NAMALWA (cell line): ENCODE measurements around the gene EMX2.

ENCODE experiments used
- DNase-seq: peaks from one replicate; pipeline ENCODE4 v3.0.0-alpha.2; 2015; ENCODE audit warnings: low spot score

EMX2 gene

DNA sequence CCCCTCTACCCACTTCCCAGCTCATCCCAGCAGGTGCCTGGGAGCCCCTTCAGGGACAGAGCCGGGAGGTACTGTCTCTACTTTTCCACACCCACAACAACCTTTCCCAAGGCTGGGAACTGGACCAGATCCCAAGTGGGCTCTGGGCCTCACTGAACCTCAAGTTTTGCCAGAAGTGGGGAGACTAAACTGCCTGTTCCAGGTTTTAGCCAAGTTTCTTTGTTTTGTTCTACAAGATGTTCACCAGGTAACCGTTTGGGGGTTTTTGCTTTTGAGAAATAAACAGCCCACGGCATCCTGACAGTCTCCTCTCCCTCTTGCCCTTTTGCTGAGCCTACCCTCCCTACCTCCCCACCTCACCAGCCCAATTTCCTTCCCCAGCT is 10.6 kb upstream of the EMX2 start:
- no peak for DNase-seq

DNA sequence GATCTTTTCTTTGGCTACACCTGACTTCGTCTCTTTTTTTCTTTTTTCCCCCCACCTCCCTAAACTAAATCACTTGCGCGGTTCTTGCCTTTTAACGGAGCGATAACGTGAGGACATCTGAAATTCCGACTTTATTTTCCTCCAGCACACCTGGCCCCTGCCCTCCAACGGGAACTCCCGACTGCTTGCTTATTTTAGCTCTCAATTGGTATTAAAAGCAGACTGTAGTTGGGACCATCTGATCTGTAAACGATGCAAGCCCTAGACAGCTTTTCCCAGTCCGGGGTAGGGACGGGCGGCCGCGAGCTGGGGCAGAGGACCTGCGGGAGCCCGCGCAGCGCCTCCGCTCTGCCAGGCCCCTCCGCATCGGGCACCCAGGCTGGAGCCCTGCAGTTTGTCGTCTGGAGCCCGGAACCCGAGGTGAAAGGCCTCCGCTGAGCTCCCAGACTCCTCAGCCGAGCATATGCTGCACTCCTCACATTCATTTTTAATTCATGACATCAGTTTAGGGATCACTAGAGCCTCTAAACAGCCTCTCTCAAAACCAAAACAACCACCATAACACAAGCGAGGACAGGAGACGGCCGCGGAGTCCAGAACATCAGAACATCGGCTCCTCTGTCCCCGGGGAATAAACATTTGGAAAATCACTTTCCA is 10.0 kb upstream of the EMX2 start:
- DNase-seq, result no peak

DNA sequence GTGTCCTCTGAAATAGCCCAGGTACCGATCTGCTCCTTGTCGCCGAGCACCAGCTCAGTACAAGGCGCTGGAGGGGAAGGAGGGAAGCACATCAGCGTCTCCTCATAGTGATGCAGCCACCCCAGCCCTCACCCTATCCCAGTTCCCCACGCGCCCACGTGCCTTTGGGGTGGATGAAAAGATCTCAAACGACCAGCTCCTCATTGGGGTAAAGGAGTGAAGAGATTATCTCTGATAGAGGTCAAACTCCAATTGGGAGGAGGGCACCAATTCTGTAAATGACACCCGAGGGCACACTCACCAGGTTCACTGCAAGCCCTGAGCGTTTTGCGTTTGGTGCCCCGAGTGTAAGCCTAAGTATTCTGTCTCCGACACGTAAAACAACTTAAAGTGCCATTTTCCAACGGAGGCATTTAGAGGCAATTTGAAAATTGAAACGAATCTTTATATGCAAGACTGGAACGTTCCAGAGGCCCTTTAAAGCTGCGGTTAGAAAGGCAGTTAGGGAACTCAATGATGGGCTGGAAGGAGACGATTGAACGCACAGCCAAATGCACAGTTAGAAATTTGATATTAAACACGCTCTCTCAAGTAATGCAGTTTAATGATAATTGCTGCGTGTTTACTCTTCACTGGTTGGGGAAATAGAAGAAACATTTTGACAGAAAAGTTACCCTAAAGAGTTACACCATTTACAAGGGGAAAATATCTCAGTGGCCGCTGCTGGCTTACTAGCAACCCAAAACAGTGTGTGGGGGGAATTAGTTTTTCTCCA is 8.9 kb upstream of the EMX2 start:
- no peak for DNase-seq

DNA sequence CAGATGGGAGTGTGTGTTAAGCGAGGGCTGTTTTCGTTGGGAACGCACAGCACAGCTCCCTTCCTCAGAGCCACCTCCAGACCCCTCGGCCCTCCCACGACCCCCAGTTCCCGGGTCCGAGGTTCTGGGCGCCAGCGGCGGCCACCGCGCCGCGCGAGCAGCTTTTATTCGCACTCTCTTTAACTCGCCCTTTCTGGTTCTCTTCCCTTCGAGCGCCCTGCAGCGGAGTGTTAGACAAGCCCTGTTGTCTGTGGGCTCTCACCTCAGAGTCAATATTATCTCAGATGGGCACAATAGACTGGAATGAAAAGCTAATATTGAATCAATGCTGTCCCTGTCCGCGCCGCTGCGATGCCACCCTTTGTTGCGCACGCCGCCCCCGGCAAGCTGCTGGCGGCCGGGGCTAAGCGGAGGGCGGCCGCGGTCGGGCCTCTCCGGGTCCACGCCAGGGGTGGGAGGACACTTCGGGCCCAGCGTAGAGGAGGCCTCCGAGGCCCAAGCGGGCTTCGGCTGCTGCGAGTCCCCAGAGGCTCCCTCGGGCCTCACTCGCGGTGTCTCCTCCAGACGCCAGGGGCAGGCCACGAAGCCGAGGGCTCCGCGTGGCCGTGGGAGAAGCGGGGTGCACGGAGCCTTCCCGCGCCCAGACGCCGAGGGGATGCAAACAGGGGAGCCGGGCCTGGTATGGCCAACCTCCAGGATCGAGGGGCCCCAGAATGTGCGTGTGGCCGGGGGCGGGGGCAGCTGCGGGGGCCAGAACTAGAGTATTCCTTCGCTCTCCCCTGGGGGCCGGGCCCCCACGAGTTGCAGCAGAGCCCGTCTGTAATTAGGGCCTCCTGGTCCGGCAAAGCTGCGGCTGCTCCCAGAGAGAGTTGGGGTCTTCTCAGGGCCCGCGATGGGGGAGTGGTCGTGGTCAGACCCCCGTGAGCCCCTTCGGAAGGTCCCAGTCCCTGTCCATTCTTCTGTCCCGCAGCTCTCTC is 7.9 kb upstream of the EMX2 start:
- DNase-seq, result no peak

DNA sequence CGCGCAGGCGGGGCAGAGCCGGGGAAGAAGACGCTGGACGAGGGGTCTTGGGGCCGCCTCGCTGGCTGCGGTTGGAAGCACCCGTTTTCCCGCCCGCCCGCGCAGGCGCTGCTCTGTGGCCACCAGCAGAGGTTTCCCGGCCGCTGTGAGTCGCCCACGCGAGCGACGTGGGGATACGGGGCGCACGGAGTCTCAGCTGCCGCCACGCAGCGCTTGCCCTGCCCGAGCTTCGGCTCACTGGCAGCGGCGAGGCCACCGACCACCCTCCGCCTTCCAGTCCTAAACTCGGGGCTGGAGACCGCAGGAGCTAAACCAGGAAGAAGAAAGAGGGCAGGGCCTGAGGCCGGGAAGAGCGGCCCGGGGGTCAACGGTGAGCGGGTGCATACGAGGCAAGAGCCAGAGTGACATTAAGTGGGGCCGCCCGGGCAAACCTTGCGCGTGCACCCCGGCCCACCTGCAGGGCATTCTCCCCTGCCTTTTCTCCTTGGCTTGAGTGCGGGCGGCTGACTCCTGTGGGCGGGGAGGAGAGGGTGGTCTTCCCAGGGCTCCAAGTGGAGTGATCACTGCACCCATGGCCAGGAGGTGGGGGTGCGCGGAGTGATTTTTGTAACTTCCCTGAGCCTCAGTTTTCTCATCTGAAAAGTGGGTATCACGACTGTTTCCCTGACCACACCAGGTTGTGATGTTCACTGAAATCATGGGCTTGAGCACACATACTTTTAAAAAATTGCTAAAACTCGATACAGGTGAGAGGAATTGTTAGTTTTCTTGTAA is 7.1 kb upstream of the EMX2 start:
- no peak for DNase-seq

DNA sequence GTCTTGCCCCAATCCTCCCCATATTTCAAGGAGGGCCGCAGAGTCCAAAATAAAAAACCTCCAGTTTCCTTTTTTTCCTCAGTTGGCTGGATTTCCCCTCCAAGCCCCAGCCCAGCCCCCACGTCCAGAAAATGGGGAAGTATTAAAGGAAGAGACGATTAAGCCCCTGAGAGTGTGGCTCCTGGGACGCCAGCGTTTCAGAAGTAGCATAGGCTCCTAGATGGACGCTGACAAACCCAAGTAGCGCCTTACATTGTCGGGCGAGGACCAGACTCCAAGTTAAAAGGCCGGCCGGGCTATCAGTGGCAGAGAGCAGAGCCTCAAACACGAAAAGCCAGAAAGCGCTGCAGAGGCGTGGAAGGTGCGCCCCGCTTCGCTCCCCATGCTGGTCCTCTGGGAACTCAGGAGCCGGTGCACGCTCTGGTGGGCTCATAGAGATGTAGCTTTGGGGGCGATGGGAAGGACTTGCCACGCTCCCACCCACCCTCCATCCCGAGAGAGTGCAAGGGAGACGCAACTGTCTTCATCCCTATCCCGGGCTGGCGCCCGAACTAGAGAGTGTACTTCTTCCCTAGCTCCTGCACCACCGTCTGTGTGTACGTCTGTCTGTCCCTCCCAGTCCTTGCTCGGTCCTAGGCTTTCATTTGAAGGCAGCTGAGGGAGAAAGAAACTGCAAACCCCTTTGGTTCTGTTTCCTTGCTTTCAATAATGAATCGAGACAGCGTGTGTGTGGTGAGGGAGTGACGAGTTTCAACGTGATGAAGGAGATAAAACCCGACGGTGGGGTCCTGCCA is 6.3 kb upstream of the EMX2 start:
- no peak for DNase-seq

DNA sequence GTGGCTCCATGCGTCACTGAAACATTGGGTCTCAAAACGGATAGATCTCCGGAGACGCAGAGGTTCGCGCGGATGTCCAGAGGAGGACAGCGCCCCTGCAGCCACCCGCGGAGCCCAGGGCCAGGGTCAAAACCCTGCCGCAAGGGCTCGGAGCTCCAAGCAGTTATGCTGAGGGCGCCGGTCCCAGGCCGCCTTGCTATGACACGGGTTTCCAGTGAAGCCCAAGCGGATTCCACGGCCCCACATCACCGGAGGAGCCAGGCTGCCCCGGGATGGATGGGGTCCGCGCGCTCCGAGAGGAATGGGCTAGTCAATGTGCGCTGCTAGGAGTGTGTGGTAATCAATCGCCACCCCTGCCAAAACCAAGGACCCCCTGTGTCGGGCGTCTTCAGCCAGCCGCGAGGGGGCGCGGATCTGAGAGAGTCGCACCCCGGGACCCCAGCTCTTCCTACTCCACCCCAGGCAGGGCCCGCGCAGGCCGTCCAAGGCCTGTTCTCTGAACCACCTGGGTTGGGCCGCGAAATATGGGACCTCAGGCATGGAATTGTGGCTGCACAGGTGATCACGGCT is 5.6 kb upstream of the EMX2 start:
- peak; percentile 12 for DNase-seq

DNA sequence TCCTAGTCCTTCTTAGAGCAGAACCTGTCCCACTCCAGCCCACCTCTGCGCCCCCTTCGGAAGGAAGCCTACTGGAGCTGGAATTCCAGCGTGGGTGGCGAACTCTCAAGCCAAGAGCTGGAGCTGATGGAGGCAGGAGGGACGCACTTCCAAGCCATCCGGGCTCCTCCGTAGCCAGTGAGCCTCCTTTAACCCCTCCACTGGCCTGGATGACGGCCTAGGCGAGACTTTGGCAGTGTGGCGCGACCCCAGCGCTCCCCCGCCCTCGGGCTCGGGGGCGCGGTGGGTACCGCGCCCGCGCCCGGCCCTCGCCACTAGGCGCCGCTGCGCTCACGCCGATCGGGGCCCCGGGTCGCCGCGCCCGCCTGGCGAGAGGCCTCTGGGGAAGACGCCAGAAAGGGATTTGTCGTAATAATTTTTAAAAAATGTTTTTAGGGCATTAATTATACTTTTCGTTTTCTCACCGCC is 5.1 kb upstream of the EMX2 start:
- DNase-seq, result peak; percentile 30

DNA sequence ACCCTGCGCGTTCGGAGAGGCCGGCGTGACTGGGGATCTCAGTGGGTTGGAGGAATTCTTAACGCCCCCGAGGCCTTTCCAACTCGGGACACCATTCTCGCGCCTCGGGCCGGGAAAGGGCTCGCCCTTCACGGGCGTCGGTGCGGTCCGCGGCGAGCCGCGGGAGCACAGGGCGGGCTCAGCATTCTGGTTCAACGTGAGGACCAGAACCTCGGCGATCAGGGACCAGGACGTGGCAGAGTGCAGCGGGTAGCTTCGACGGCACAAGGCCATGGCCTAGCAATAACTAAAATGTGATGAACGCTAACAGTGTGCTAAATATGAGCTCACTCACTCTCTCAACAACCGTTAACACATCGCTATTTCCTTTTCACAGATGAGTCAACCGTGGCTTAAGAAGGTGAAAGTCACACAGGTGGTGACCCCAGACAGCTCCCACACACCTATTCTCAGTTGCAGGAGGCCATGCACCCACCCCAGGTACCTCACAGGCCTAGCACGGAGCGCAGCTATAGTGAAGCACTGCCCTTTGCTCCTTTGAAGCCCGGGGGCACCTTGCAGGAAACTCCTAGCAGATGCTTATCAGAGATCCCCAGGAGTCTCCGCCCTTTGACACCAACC is 4.5 kb upstream of the EMX2 start:
- DNase-seq, result no peak

DNA sequence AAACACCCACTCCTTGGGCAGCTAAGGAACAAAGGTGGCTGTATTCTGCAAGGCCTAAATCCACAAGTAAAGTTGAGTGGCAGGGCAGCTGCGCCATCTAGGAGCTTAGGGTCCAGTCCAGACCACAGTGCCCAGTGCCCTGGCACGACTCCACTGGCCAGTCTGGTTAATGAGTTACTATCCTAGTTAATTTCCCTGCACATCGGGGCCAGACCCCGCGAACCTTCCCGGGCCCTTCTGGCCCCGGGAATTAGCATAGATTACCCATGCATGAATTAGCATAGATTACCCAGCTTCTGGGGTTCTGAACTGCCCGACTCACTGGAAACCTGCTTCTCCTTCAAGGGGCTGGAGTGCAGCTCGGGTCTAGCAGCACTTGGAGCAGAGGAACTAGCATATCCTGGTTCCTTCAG is 3.2 kb upstream of the EMX2 start:
- no peak for DNase-seq

DNA sequence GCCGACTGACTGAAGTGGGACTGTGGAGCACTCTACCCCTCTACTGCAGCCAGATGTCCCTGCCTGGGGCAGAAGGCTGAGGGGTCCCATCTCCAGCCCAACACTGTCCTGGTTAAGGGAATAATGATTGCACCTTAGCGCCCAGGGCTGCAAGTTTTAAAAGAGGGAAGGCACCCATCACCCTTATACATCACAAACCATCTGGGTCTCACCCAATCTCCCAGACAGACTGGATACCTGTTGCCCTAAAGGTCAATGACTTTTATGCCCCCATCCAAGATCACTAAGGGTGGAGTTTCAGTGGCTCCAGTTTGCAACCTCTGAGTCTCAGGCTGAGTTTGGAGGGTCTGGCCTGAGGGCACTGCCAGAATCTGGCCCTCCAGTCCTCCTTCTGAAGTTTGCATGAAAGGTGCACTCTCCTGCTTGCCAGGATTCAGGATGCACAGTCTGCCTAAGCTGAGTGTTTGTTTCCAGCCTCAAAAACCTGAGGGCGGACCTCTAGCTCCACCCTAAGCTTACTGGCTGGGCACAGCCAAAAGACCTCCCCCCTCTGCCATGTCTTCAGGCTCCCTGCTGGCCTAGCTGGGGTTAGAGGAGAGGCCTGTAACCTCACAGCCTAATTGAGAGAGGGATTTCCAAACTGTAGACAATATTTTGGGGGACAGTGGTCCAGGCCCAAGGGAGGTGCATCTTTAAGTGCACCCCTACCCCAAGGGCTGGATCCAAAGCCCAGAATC is 2.5 kb upstream of the EMX2 start:
- no peak for DNase-seq

DNA sequence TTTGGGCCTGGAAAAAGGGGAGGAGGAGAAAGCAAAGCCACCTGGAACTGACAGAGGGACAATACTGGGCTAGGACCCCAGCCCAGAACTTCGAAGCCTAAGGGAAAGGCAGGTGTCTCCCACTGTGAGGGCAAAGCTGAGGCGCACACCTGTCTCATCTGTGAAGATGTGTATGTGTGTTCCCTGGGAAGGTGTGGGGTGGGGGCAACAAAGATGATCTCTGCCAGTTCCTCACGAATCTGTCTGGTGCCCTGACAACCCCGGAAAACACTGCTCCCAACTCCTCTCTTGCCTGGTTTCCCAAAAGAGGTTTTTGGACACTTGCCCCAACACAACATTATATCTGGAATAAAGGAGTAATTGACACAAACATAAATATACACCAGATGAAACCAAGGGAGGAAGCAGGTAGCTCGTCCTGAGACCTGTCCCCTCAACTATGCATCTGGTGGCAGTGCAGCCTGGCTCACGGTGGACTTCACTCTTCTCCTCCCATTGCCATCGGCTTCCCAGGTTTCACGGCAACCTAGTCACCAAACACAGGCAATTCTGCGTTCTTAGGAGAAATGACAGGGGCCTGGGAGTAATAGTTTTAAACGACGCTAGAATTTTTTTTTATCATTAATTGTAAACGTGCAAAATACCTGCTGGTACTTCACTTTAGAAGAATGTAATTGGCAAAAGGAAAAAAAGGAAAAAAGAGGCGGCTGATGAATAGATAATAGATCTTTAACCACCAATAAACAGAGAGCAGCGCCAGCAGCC is 1.7 kb upstream of the EMX2 start:
- DNase-seq, result no peak

DNA sequence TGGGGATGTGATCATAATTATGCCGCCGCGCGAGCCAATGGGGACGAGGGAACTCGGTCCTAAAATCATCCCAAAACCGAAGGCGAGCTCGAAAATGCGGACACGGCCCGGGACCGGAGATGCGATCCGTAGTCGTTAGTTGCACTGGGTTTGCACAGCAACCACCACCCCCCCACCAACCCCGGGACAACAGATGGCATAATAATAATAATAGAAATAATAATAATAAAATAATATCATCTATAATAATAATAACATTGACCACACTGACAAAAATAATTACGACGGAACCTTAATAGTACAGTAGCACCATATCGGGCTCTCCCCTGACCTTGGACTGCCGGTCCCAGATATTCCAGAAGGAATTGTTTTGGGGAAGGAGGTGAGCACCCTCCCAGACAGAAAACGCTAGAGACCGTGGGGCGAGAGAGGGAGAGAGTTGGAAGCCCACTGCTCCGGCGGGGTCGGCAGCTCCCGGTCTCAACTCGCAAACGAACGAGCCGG is 1.1 kb upstream of the EMX2 start:
- DNase-seq, result no peak

DNA sequence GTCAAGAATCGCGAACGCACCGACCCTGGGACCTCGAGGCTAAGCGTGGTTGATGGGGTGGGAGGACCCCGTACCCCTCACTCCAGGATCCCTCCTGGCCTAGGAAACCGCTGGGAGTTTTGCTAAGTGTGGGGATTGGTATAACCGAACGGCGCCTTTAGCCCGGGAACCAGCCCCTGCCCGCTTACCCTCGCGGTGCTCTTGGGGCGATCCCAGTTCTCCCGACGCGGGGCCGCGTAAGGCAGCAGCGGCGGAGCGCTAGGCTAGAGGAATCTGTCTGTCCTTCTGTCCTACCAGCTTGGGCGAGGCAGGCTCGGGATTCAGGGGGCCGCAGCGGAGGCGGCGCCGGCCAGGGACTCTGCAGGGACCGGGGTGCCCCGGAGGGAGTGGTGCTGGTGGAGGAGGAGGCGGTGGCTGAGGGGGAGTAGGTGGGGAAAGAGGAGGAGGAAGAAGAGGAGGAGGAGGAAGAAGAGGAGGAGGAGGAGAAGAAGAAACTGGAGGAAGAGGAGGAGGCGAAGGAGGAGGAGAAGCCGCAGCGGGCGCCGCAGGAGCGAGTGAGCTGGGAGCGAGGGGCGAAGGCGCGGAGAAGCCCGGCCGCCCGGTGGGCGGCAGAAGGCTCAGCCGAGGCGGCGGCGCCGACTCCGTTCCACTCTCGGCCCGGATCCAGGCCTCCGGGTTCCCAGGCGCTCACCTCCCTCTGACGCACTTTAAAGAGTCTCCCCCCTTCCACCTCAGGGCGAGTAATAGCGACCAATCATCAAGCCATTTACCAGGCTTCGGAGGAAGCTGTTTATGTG is 439 bp upstream of the EMX2 start:
- no peak for DNase-seq

DNA sequence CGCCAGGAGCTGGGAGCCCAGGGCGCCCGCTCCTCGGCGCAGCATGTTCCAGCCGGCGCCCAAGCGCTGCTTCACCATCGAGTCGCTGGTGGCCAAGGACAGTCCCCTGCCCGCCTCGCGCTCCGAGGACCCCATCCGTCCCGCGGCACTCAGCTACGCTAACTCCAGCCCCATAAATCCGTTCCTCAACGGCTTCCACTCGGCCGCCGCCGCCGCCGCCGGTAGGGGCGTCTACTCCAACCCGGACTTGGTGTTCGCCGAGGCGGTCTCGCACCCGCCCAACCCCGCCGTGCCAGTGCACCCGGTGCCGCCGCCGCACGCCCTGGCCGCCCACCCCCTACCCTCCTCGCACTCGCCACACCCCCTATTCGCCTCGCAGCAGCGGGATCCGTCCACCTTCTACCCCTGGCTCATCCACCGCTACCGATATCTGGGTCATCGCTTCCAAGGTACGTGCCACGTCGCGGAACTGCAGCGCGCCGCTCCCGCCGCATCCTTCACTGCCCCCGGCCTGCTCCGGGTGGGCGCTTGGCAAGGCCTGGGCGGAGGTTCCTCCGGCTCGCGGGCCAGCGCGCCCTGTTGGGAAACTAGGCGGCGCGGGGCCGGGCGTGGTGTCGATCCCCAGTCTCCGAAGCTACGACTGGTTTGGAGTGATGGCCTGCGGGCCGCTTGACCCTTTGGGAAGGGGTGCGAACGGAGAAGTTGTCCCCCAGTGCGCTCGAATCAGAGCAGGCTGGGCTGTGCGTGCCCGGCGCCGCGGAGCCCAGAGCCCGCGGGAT is 868 bp downstream of the EMX2 start:
- no peak for DNase-seq

DNA sequence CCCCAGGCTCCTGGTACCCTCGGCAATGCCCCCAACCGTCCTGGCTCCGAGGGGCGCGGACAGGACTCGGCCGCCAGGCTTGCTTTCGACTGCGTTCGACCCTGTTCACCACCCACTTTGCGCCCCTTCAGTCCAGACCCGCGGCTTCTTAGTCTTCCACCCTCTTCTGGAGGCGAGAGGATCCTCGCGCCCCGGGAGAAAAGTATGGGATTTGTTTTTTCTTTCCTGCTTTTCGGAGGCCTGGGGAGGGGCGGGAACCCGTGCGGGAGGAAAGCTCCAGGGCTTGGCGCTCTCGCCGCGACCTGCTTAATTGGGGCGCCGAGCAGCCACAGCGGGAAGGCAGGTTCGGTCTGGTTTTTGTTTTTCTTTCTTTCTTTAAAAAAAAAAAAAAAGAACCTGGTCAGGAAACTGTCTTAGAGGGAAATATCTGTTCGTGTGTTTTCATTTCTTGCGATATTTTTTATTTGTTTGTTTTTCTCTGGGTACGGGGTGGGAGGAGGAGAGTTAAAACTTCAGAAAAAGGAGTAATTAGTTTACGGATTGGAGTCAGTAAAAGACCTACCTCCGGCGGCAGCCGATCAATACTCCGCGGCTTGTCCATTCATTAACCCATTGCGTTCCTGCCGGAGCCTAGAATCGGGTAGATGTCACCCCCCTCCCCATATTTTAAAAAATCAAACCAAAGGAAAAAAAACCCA is 1.6 kb downstream of the EMX2 start:
- no peak for DNase-seq
